Kidney (tissue), 14 donors: ENCODE measurements around the gene OR13C9. TPM values are rescaled to one million over a fixed set of nuclear protein-coding genes. Genes with fewer than 3 reads are reported as not detected.
"Not testable (repeated sequence)": the region's sequence is repeated elsewhere in the genome, so short reads cannot be mapped to it uniquely, and the experiment has no call there.

Source experiments
- DNase-seq, 5 donors: peaks; one replicate each; pipeline ENCODE4 v3.0.0-alpha.2; 2013 to 2020
- FAIRE-seq: peaks from 2 replicates; lab custom pipeline; 2012; peaks lifted over from hg19 to GRCh38; lab: Jason Lieb, UNC
- H3K27ac ChIP-seq, 2 donors: one replicate each; pipeline ENCODE4 v1.7.0; 2013; ENCODE audit warnings: low read depth in 2 of 2, low read length in 2 of 2, inconsistent platforms in 1 of 2
- H3K27me3 ChIP-seq: one replicate; pipeline ENCODE4 v1.7.1; 2013; ENCODE audit warnings: low read length, inconsistent platforms; ENCODE audit not compliant: control insufficient read depth, insufficient read depth
- H3K36me3 ChIP-seq, 3 donors: one replicate each; pipeline versions ENCODE4 v1.7.0 to v1.7.1; 2013; ENCODE audit warnings: low read length in 3 of 3, control low read depth in 1 of 3, inconsistent platforms in 1 of 3; ENCODE audit not compliant: insufficient read depth in 3 of 3, control insufficient read depth in 2 of 3
- H3K4me1 ChIP-seq, 3 donors: one replicate each; pipeline versions ENCODE4 v1.7.0 to v1.7.1; 2013; ENCODE audit warnings: low read length in 3 of 3, inconsistent platforms in 1 of 3, low read depth in 1 of 3; ENCODE audit not compliant: control insufficient read depth in 2 of 3, insufficient read depth in 2 of 3
- H3K4me3 ChIP-seq, 3 donors: one replicate each; pipeline versions ENCODE4 v1.7.0 to v1.8.1; 2013; ENCODE audit warnings: low read length in 3 of 3, control low read depth in 1 of 3, inconsistent platforms in 1 of 3
- H3K9ac ChIP-seq, 3 donors: one replicate each; pipeline versions ENCODE4 v1.7.0 to v1.7.1; 2013; ENCODE audit warnings: low read length in 3 of 3, control low read depth in 1 of 3, inconsistent platforms in 1 of 3
- H3K9me3 ChIP-seq, 3 donors: one replicate each; pipeline versions ENCODE4 v1.7.0 to v1.7.1; 2013; ENCODE audit warnings: low read length in 3 of 3, control low read depth in 1 of 3, inconsistent platforms in 1 of 3; ENCODE audit not compliant: control insufficient read depth in 2 of 3, insufficient read depth in 1 of 3
- intact Hi-C: fragments of 100-400 bp; cut with DNase I; formaldehyde crosslinking; loops from one replicate; pipeline ENCODE4 v1.11.1; 2022
- polyA plus RNA-seq: library from polyadenylated mRNA; stranded (reverse); fragments of 350-450 nt; fragmentation: Illumina TruSeq; extraction: RNeasy Lipid Tissue Mini Kit (QIAGEN cat#74804); gene quantifications from one replicate; pipeline ENCODE4 v1.2.3, GENCODE V29; 2014; ENCODE audit warnings: low read depth, low replicate concordance; ENCODE audit not compliant: insufficient read depth
- total RNA-seq: library from RNA; stranded (reverse); fragmentation: NEBNext Ultra II Directional; extraction: Animal tissue kit (Norgen Biotek cat#: 25700); gene quantifications from one replicate; pipeline ENCODE4 v1.2.1, GENCODE V29; 2021
- TF ChIP-seq, protein P1 (sequence below): IDR thresholded peaks from 3 replicates; pipeline ENCODE4 v1.5.1; 2012; ENCODE audit warnings: mild to moderate bottlenecking, moderate library complexity, borderline replicate concordance; ENCODE audit not compliant: insufficient read depth; ENCODE audit errors: extremely low read depth
- donor health status: control.
- donor health status: control.
- donor health status: control.
- donor health status: control.
- donor health status: control.
- donor health status: DM: yes; HTN: yes; CAD: no.
- donor health status: Normal renal cell carcinoma (clear cell type).

The OR13C9 gene
- total and polyA plus RNA-seq, 2 donors from 2014 or later = not detected

DNA sequence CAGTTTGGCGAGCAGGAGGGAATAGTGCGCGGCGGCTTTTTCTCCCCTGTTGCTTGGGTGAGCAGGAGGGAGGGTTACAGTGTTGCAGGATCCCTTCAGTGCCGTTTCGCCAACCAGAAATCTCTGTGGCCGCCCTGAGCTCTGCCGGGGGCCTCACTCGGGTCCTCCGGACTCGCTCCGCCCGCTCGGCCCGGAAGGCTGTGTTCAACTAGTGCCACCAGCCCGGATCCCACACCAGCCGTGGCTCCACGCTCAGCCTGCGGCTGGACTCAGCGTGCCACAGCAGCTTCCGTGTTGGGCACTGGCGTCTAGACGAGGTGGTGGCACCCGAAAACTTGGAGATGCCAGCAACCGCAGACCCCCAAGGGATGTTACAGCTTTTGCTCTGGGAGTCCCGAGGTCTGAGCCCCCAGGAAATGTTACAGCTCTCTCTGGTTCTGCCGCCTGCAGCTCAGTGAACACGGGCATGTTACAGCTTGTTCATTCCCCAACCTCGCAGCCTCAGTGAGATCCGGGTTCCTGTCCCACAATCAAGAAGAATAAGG lies 16.0 kb upstream of the OR13C9 start:
- H3K9me3 ChIP-seq = peaks cover 0 to 7% (median 0%) of the 10 kb centered on the region in 3 donors
- intact Hi-C loops = no loop called here
- no peak for FAIRE-seq

DNA sequence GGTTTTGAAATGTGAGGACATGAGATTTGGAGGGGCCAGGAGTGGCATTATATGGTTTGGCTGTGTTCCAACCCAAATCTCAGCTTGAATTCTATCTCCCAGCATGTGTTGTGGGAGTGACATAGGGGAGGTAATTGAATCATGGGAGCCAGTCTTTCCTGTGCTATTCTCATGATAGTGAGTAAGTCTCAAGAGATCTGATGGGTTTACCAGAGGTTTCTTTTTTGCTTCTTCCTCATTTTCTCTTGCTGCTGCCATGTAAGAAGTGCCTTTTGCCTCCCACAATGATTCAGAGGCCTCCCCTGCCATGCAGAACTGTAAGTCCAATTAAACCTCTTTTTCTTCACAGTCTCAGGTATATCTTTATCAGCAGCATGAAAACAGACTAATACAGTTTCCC lies 8.0 kb upstream of the OR13C9 start:
- H3K9me3 ChIP-seq, DNase-seq, H3K4me3 ChIP-seq, FAIRE-seq, H3K27ac ChIP-seq, H3K9ac ChIP-seq, H3K27me3 ChIP-seq, intact Hi-C loops, H3K36me3 ChIP-seq, H3K4me1 ChIP-seq: not testable (repeated sequence)

More for the DNA sequence above, 16.0 kb upstream of the OR13C9 start:
- H3K9ac ChIP-seq = no peak overlapping the region
- TF ChIP-seq, protein P1, sequence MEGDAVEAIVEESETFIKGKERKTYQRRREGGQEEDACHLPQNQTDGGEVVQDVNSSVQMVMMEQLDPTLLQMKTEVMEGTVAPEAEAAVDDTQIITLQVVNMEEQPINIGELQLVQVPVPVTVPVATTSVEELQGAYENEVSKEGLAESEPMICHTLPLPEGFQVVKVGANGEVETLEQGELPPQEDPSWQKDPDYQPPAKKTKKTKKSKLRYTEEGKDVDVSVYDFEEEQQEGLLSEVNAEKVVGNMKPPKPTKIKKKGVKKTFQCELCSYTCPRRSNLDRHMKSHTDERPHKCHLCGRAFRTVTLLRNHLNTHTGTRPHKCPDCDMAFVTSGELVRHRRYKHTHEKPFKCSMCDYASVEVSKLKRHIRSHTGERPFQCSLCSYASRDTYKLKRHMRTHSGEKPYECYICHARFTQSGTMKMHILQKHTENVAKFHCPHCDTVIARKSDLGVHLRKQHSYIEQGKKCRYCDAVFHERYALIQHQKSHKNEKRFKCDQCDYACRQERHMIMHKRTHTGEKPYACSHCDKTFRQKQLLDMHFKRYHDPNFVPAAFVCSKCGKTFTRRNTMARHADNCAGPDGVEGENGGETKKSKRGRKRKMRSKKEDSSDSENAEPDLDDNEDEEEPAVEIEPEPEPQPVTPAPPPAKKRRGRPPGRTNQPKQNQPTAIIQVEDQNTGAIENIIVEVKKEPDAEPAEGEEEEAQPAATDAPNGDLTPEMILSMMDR = no peak
- no peaks in the 10 kb centered on the region for H3K36me3 ChIP-seq
- no peaks in the 10 kb centered on the region for H3K27me3 ChIP-seq
- H3K27ac ChIP-seq = no peak overlapping the region
- no peaks in the 10 kb centered on the region for H3K4me1 ChIP-seq
- no peak overlapping the region for H3K4me3 ChIP-seq
- peak in 1 of 5 donors; percentile 67 for DNase-seq

DNA sequence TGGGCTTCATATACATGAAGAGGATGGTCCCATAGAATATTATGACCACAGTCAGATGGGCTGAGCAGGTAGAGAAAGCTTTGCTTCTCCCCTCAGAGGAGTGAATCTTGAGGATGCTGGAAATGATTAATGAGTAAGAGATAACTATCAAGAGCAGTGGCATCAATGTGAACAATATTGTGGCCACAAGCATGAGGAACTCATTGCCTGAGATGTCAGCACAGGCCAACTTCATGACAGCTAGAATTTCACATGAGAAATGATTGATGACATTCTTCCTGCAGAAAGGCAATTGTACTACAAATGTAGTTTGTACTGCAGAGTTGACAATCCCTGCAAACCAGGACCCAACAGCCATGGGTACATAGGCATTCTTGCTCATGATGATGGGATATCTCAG lies 586 bp downstream of the OR13C9 start:
- TF ChIP-seq, protein P1 = no peak
- Histone ChIP-seq H3K27ac (no peak overlapping the region), H3K27me3 (no peaks in the 10 kb centered on the region), H3K4me1 (no peaks in the 10 kb centered on the region), H3K9ac (no peak overlapping the region), H3K4me3 (no peak overlapping the region), H3K36me3 (no peaks in the 10 kb centered on the region), H3K9me3 (no peaks in the 10 kb centered on the region)
- intact Hi-C loops = no loop called here
- no peak for DNase-seq
- no peak for FAIRE-seq

DNA sequence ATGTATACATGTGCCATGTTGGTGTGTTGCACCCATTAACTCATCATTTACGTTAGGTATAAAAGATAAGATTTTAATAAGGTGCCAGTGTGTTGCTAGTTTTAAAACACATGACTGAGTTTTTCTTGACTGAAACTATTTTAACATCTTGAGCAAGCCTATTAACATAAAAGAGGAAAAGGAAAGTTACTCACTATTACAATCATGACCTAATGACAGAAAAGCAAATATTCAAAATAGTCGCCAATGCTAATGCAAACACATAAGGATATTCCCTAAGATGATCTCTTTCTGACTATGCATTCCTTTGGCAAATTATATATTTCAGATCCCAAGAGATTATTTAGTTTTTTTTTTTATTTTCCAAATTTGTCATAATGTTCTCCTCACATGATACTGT lies 6.8 kb downstream of the OR13C9 start:
- H3K9ac ChIP-seq = no peak overlapping the region
- intact Hi-C loops = no loop called here
- no peaks in the 10 kb centered on the region for H3K4me1 ChIP-seq
- H3K9me3 ChIP-seq = no peaks in the 10 kb centered on the region
- H3K4me3 ChIP-seq = no peak overlapping the region
- FAIRE-seq = no peak
- TF ChIP-seq, protein P1 = no peak
- H3K27ac ChIP-seq = no peak overlapping the region
- H3K36me3 ChIP-seq = no peaks in the 10 kb centered on the region
- no peak for DNase-seq
- H3K27me3 ChIP-seq = no peaks in the 10 kb centered on the region
